HG03159 (cell line): ENCODE results near the gene TYRO3.
"Not testable (repeated sequence)": the region's sequence is repeated elsewhere in the genome, so short reads cannot be mapped to it uniquely, and the experiment has no call there.

ENCODE experiments used
- ATAC-seq: cut with Tn5 transposase; IDR thresholded peaks from one replicate; pipeline ENCODE4 v1.9.1; 2021; ENCODE audit warnings: mild to moderate bottlenecking, moderate library complexity; ENCODE audit not compliant: unreplicated experiment

TYRO3 gene

DNA sequence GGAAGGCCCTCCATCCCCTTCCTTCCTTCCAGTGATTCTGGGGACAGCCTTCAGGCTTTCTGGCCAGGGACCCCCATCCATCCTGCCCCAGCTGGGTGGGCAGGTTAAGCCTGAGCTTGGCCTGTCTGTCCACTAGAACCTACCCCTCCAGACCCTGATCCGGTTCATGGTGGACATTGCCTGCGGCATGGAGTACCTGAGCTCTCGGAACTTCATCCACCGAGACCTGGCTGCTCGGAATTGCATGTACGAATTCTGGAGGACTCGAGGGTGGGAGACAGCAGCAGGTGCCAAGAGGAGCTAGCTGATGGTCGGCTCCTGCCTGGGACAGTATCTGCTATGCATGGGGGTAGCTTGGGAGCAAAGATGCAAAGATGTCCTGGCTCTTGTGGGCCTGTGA, 13.9 kb downstream of the TYRO3 start:
- ATAC-seq: no peak

DNA sequence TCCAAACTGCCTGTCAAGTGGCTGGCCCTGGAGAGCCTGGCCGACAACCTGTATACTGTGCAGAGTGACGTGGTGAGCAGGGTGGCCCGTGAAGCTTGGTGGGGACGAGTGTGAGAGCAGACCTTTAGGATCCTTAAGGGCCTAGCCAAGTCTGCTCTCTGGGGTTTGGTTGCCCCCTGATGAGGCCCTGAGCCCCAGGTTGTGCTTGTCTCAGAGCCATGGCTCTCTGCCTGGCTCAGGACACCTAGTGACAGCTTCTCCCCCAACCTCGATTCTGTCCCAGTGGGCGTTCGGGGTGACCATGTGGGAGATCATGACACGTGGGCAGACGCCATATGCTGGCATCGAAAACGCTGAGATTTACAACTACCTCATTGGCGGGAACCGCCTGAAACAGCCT, 14.4 kb downstream of the TYRO3 start:
- no peak for ATAC-seq

DNA sequence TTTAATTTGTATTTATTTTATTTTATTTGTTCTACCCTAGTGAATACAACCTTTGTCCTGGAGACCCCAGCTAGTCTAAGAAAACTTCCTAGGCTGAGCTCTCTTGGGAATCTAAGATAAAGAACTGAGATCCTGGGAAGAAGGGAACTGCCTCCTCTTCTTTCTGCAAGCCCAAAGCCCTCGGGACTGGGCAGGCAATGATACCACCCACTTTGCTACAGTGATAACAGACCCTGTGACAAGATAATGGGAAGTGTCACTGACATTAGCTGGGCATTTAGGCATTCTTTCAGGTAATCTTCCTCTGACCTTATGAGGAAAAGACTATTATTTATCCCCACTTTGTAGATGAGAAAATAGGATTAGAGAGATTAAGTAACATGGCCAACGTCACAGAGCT, 15.1 kb downstream of the TYRO3 start:
- no peak for ATAC-seq

DNA sequence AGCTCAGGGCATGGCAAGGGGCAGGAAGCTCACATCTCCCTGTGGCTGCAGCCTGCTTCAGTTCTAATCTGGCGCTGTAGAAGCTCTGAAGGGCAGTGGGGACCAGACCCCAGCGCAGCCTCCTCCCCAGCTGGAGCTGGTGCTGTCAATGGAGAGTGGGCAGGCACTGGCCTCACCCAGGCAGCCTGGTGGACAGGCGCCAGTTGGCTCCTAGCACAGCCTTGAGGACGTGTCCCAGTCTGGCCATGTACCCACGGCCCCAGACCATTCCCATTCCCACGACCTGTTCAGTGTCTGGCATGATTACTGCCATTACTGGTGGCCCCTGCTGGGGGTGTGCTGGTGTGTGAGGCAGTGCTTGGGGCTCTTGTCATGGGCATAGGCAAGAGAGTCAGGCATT, 16.3 kb downstream of the TYRO3 start:
- no peak for ATAC-seq

DNA sequence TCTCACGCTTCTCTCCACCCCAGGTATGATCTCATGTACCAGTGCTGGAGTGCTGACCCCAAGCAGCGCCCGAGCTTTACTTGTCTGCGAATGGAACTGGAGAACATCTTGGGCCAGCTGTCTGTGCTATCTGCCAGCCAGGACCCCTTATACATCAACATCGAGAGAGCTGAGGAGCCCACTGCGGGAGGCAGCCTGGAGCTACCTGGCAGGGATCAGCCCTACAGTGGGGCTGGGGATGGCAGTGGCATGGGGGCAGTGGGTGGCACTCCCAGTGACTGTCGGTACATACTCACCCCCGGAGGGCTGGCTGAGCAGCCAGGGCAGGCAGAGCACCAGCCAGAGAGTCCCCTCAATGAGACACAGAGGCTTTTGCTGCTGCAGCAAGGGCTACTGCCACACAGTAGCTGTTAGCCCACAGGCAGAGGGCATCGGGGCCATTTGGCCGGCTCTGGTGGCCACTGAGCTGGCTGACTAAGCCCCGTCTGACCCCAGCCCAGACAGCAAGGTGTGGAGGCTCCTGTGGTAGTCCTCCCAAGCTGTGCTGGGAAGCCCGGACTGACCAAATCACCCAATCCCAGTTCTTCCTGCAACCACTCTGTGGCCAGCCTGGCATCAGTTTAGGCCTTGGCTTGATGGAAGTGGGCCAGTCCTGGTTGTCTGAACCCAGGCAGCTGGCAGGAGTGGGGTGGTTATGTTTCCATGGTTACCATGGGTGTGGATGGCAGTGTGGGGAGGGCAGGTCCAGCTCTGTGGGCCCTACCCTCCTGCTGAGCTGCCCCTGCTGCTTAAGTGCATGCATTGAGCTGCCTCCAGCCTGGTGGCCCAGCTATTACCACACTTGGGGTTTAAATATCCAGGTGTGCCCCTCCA, 19.1 kb downstream of the TYRO3 start:
- no peak for ATAC-seq

DNA sequence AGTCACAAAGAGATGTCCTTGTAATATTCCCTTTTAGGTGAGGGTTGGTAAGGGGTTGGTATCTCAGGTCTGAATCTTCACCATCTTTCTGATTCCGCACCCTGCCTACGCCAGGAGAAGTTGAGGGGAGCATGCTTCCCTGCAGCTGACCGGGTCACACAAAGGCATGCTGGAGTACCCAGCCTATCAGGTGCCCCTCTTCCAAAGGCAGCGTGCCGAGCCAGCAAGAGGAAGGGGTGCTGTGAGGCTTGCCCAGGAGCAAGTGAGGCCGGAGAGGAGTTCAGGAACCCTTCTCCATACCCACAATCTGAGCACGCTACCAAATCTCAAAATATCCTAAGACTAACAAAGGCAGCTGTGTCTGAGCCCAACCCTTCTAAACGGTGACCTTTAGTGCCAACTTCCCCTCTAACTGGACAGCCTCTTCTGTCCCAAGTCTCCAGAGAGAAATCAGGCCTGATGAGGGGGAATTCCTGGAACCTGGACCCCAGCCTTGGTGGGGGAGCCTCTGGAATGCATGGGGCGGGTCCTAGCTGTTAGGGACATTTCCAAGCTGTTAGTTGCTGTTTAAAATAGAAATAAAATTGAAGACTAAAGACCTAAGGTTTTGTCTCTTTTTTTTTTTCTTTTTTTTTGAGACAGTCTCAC, 19.8 kb downstream of the TYRO3 start:
- no peak for ATAC-seq

DNA sequence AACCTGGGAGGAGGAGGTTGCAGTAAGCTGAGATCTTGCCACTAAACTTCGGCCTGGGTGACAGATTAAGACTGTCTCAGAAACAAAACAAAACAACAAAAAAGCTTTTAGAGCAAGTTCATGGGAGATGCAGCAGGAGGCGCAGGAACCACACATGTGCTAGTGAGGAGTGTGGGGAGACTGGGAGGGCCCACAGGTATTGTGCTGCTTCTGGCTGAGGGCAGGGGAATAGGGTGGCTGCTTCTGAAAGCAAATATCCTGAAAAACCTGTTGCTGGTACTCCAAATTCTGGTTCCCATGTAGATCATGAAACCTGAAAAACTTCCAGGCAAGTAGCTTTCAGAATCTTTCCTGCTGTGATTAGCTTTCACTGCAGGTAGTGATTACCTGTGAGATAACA, 22.1 kb downstream of the TYRO3 start:
- ATAC-seq: no peak

DNA sequence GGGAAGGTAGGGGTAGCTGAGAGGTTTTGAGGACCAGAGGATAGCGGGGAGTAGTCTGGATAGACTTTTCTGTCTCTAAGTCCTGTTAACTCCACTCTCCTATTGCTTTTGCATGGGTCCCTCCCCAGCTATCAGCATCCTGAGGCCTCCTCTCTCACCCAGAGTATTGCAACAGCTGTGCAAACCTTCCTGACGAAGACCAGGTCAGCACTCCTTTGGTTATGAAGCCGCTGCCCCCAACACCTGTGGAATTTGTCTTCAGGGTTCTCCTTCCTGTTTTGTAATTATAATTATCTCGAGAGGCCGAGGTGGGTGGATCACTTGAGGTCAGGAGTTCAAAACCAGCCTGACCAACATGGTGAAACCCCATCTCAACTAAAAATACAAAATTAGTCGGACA, 24.8 kb downstream of the TYRO3 start:
- ATAC-seq: no peak

DNA sequence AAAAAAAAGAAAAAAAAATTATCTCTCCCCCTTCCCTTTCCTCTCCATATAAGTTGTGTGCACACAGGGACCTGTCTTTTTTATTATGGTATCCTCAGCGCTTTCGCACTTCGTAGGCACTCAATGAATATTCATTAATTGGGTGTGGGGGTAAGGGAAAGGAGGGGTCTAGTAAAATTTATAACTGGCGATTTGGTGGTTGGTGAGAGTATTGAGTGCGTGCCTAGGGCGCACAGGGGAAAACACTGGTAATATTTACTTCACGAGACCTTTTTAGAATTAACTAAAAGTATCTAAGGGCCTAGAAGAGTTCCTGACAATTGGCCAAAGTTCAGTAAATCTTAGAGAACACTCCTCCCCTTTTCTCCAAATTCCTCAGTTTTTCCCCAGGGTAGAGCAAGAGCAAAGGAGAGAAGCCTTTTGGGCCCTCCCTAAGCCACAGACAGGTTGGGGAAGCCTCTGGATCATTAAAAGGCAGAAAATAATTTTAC, 25.7 kb downstream of the TYRO3 start:
- ATAC-seq: no peak

DNA sequence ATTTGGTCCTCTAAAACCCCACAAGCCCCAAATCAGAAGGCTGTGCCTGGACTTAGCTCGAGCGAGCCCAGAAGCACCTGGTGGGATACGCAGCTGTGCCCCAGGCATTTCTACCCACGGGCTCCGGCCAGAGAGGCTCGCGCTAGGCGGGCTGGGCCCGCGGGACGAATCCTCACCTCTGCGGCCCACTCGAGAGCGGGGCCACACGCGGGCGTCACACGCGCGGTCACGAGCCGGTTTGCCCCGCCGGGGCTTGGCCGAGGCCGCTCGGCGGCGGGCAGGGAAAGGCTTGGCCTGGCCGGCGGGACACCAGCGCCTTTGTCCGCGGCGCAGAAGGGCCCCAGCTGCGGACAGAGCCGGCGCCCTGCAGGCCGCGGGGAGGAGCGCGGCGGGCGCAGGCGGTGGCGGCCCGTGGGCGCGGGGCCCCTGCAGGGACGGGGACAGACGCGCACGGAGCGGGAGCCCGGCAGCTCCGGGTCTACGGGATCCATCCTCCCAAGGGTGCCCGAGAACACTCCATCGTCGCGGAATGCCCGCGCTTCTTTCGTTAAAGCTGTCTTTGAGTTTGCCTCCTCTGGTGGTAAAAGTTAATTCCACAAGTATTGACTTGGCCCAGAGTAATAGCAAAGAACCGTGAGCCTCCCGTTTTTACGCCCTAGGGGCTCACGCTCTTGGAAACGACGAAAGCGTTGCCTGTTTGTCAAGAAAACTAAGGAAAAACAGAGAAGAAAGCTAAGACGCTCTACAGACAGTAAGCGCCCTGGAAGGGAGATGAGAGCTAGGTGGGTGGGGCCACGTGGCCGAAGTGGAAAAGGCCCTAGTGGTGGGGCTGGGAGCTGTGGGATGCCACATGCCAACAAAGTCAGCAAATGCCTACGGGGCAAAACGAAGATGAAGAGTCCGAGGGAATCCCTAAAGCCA, 26.4 kb downstream of the TYRO3 start:
- no peak for ATAC-seq

DNA sequence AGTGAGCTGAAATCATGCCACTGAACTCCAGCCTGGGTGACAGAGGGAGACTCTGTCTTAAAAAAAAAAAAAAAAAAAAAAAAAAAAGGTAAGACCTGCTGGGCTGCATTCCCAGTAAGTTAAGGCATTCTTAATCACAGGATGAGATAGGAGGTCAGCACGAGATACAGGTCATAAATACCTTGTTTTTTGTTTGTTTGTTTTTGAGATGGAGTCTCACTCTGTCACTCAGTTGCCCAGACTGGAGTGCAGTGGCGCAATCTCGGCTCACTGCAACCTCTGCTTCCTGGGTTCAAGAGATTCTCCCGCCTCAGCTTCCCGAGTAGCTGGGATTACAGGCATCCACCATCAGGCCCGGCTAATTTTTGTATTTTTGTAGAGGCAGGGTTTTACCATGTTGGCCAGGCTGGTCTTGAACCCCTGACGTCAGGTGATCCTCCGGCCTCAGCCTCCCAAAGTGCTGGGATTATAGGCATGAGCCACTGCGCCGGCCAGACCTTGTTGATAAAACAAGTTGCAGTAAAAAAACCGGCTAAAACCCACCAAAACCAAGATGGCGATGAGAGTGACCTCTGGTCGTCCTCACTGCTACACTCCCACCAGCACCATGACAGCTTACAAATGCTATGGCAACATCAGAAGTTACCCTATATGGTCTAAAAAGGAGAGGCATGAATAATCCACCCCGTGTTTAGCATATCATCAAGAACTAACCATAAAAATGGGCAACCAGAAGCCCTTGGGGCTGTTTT, 27.7 kb downstream of the TYRO3 start:
- not testable (repeated sequence) for ATAC-seq

DNA sequence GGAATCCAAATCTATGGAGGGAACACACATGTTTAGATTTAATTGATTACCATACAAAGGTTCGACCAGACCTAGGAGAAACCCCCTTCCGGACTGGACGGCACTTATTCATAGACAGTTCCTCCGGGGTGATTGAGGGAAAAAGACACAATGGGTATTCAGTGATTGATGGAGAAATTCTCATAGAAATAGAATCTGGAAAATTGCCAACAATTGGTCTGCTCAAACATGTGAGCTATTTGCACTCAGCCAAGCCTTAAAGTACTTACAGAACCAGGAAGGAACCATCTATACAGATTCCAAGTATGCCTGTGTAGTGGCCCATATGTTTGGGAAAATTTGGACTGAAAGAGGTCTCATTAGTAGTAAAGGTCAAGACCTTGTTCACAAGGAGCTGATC, 30.0 kb downstream of the TYRO3 start:
- ATAC-seq: not testable (repeated sequence)

DNA sequence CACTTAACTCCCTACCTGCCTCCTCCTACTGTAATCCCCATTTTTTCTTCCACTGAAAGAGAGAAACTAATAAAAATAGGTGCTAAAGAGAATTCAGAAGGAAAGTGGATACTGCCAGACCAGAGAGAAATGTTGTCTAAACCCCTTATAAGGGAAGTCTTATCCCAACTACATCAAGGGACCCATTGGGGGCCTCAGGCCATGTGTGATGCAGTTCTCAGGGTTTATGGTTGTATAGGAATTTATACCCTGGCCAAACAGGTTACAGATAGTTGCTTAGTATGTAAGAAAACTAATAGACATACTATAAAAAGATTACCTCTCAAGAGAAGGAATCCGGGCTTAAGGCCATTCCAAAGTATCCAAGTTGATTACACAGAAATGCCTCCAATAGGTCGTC, 30.6 kb downstream of the TYRO3 start:
- not testable (repeated sequence) for ATAC-seq

DNA sequence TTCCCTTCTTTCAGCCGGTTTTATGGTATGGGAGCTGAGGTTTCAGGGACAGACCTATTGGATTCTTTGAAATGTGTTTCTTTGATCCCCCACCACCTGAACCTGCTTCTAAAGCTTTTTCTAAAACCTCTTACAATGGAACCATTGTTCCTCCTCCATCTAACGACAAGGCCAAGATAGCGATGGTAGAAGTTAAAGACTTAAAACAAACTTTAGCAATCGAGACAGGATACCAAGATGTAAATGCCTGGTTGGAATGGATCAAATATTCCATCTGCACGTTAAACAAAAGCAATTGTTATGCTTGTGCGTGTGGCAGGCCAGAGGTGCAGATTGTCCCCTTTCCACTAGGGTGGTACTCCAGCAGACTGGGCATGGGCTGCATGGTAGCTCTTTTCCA, 32.2 kb downstream of the TYRO3 start:
- not testable (repeated sequence) for ATAC-seq

DNA sequence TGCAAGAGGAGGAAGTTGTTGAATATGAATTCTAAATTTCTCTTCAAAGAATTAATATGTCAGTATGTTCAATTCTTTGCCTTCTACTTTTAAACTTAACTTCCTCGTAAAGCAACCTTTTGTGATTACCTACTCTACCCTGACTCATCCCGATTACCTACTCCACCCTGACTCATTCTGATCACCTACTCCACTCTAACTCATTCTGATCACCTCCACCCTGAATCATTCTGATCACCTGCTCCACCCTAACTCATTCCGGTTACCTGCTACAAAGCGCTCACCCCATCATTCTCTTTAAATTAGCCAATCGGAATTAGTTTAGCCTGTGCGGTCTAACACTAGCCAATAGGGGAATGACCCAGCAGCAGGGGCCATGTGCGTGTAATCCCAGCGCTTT, 33.7 kb downstream of the TYRO3 start:
- not testable (repeated sequence) for ATAC-seq

DNA sequence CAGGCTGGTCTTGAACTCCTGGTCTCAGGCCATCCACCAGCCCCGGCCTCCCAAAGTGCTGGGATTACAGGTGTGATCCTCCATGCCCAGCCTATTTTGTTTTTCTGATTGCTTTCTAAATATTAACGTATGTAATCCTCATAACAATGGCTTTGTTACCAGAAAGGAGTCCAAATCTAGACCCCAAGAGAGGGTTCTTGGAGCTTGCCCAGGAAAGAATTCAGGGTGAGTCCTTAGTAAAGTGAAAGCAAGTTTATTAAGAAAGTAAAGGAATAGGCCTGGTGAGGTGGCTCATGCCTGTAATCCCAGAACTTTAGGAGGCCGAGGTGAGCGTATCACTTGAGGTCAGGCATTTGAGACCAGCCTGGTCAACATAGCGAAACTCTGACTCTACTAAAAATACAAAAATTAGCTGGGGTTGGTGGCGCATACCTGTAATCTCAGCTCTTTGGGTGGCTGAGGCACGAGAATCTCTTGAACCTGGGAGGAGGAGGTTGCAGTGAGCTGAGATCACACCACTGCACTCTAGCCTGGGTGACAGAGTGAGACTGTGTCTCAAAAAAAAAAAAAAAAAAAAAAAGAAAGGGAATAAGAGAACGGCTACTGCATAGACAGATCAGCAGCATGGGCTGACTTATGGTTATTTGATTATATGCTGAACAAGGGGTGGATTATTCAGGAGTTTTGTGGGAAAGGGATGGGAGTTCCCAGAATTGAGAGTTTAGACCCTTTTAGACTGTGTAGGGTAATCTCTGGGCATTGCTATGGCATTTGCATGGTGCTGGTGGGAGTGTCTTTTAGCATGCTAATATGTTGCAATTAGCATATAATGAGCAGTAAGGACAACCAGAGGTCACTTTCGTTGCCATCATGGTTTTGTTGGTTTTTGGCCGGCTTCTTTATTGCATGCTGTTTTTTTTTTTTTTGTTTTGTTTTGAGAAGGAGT, 36.1 kb downstream of the TYRO3 start:
- no peak for ATAC-seq

DNA sequence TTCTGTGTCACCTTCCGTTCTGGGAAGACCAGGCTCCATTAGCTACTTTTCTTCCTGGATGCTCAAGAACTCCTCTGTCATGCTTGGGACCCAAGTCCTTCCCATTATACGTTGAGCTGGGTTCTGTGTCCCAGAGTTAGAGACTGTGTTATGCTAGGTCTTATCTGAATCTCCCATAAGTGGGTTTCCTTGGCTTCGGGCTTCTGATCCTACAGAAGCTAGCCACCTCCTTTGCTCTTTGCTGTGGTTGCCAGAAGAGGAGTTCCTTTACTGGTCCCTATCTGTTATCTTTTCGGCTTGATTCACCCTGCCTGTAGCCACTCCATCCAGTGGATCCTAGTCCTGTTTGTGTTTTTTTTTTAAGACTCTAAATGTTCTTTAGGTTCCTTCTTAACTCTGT, 38.0 kb downstream of the TYRO3 start:
- ATAC-seq: no peak

DNA sequence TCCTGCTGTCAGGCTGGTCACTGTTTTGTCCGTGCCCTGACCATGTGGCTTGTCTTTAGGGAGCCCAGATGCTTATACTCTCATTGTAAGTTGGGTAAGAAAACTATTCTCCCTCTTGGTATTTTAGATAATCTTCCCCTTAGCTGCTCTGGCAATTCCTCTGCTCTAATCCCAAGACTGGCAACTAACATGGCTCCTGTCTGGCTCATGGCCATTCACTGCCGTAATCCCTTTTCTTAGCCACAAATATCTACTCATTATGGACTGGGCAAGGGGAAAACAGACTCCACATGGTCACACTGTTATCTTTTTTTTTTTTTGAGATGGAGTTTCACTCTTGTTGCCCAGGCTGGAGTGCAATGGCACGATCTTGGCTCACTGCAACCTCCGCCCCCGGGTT, 38.8 kb downstream of the TYRO3 start:
- ATAC-seq: no peak

DNA sequence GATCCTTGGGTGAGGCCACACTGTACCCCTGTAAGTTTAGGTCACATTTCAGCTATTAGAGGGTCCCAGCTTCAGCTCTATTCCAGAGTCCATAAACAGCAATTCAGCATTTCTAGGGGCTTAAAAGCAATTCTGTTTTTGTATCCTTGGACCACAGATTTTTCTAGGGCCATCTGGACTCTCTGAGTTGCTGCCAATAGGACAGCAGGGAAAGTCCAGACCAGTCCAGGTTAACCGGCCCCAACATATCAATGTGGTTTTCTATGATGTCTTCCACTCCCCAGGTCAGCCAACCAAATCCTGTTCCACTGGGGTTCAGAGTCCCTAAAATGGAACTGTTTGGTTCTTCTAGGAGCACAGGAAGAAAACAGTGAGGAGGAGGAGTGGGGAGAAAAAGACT, 40.0 kb downstream of the TYRO3 start:
- ATAC-seq: no peak
